ENCODE measurements around the gene STRIP1.

GRCh38 chr1:110040548-110040947, 6.1 kb downstream of the STRIP1 start:
- TF ChIP-seq CTCF (conservative IDR thresholded peaks at IDR 0.05) (no peak), ZFX (IDR thresholded peaks at IDR 0.05) (no peak)
